Measurements from ENCODE around the gene PIGW. TPM values are rescaled to one million over a fixed set of nuclear protein-coding genes. Genes with fewer than 3 reads are reported as not detected.

PIGW gene
- total and polyA plus RNA-seq, 10 of the 15 experiments (the other 5 are each of a cell fraction or from before 2014, with no cell fraction given), result 6.0 to 31.5 (median 13.8) TPM

GRCh38 chr17:36553459-36553858 lies 18.7 kb downstream of the PIGW start:
- SMC1A ChIA-PET (ENCODE audit: uncharacterized antibody, unreplicated experiment), result interaction anchor here (2.4 kb wide), 1 partner anchor 11 kb away, joined by 5 read pairs; no protein-coding TSS in a partner anchor
- no peak for TF ChIP-seq ZNF622 (IDR thresholded peaks at IDR 0.05)
- CTCF ChIA-PET, result interaction anchor here (1.2 kb wide), 1 partner anchor 9 kb away, joined by 3 read pairs; no protein-coding TSS in a partner anchor

DNA sequence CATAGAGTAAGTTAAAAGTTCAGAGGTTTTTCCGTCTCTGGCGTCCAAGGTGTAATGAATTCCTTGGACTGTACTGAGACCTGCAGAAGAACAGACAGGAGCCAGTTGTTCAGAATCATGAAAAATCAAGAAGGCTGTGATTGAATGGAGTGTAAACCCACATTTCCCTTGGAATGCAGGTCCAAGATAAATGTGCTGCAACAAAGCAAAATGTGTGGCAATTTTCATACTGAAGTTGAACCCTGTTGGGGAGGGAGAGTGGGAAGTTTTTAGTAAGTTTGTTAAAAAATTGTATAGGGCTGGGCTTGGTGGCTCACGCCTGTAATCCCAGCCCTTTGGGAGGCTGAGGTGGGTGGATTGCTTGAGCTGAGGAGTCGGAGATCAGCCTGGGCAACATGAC lies 31.3 kb downstream of the PIGW start:
- 90% methylated on average over 4 of the region's 4 CpGs for WGBS (ENCODE audit: insufficient coverage, insufficient replicate concordance, low lambda C conversion rate, missing lambda C conversion rate)
- ChIA-PET RAD21 (ENCODE audit: unreplicated experiment) (no interaction called here), SMC1A (ENCODE audit: uncharacterized antibody, unreplicated experiment) (interaction anchor here (1.5 kb wide), 1 partner anchor 18 kb away, joined by 3 read pairs; no protein-coding TSS in a partner anchor), CTCF (interaction anchor here (0.7 to 1.0 kb wide), 2 partner anchors 22 to 37 kb away, joined by 3 to 4 read pairs; no protein-coding TSS in a partner anchor), POLR2A (no interaction called here)
- Histone ChIP-seq H3K4me2 (ENCODE audit: control insufficient read depth, insufficient read depth) (no peak overlapping the region), H3K27ac (ENCODE audit: control insufficient read depth, insufficient read depth) (no peak overlapping the region), H2AFZ (ENCODE audit: control insufficient read depth, low read depth, low read length) (no peak overlapping the region), H3K36me3 (ENCODE audit: control insufficient read depth in 2 of 2, insufficient read depth in 2 of 2, low read length in 1 of 2) (peaks cover 9 to 18% of the 10 kb centered on the region in 2 experiments), H3K4me1 (ENCODE audit: control insufficient read depth, insufficient read depth, low read length) (no peaks in the 10 kb centered on the region), H3K9me3 (replicated peaks; ENCODE audit: control insufficient read depth, insufficient read depth, low read length) (no peaks in the 10 kb centered on the region), H3K9ac (ENCODE audit: control insufficient read depth, insufficient read depth, low read length) (no peak overlapping the region), H3K27me3 (replicated peaks in 1 of 2; ENCODE audit: control insufficient read depth in 2 of 2, insufficient read depth in 2 of 2, low read length in 1 of 2) (no peaks in the 10 kb centered on the region), H3K79me2 (ENCODE audit: control insufficient read depth, insufficient read depth, low read length) (no peaks in the 10 kb centered on the region; the same call in 1 of the 2 replicates), H3K4me3 (no peak overlapping the region), H4K20me1 (ENCODE audit: control insufficient read depth, insufficient read depth) (no peaks in the 10 kb centered on the region)
- in situ Hi-C loops (cut with MboI), result no loop called here
- intact Hi-C loops (cut with micrococcal nuclease; ENCODE audit: unreplicated experiment), result no loop called here
- FAIRE-seq, result no peak
- TF ChIP-seq, protein P1, sequence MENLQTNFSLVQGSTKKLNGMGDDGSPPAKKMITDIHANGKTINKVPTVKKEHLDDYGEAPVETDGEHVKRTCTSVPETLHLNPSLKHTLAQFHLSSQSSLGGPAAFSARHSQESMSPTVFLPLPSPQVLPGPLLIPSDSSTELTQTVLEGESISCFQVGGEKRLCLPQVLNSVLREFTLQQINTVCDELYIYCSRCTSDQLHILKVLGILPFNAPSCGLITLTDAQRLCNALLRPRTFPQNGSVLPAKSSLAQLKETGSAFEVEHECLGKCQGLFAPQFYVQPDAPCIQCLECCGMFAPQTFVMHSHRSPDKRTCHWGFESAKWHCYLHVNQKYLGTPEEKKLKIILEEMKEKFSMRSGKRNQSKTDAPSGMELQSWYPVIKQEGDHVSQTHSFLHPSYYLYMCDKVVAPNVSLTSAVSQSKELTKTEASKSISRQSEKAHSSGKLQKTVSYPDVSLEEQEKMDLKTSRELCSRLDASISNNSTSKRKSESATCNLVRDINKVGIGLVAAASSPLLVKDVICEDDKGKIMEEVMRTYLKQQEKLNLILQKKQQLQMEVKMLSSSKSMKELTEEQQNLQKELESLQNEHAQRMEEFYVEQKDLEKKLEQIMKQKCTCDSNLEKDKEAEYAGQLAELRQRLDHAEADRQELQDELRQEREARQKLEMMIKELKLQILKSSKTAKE (IDR thresholded peaks at IDR 0.05; ENCODE audit: low read depth, poor library complexity, severe bottlenecking), result no peak
- no peak for TF ChIP-seq SMARCA5 (IDR thresholded peaks at IDR 0.05)
- TF ChIP-seq SPI1 (IDR thresholded peaks at IDR 0.05; ENCODE audit: borderline replicate concordance, insufficient read depth, low read depth, low read length), result no peak
- no peak for TF ChIP-seq NKRF (conservative IDR thresholded peaks at IDR 0.05)
- ATAC-seq, result no peak
- BruUV-seq (replicated peaks), result no TSS peak
- DNase-seq (ENCODE audit: low read depth, low spot score), result no peak

More at GRCh38 chr17:36553459-36553858, 18.7 kb downstream of the PIGW start:
- peaks cover 4% of the 10 kb centered on the region for H4K20me1 ChIP-seq (ENCODE audit: control insufficient read depth, insufficient read depth)
- H2AFZ ChIP-seq (ENCODE audit: control insufficient read depth, low read depth, low read length), result no peak overlapping the region
- H3K9ac ChIP-seq (ENCODE audit: control insufficient read depth, insufficient read depth, low read length), result no peak overlapping the region
- H3K79me2 ChIP-seq (ENCODE audit: control insufficient read depth, insufficient read depth, low read length), result peaks cover 34% of the 10 kb centered on the region
- intact Hi-C loops (cut with micrococcal nuclease; ENCODE audit: unreplicated experiment), result no loop called here
- H3K4me2 ChIP-seq (ENCODE audit: control insufficient read depth, insufficient read depth), result no peak overlapping the region
- H3K9me3 ChIP-seq (replicated peaks; ENCODE audit: control insufficient read depth, insufficient read depth, low read length), result no peaks in the 10 kb centered on the region
- peaks cover 3 to 23% of the 10 kb centered on the region in 2 experiments for H3K36me3 ChIP-seq (ENCODE audit: control insufficient read depth in 2 of 2, insufficient read depth in 2 of 2, low read length in 1 of 2)
- no peak overlapping the region for H3K4me3 ChIP-seq
- peaks cover 21% of the 10 kb centered on the region for H3K4me1 ChIP-seq (ENCODE audit: control insufficient read depth, insufficient read depth, low read length)
- ATAC-seq (no peak), FAIRE-seq (no peak), DNase-seq (ENCODE audit: low read depth, low spot score) (no peak)
- 100% methylated on average over 3 of the region's 3 CpGs for WGBS (ENCODE audit: insufficient coverage, insufficient replicate concordance, low lambda C conversion rate, missing lambda C conversion rate)
- no TSS peak for BruUV-seq (replicated peaks)
- POLR2A ChIA-PET, result interaction anchor here (1.4 kb wide), 2 partner anchors 8 to 9 kb away, joined by 5 to 6 read pairs; no protein-coding TSS in a partner anchor
- H3K27me3 ChIP-seq (replicated peaks in 1 of 2; ENCODE audit: control insufficient read depth in 2 of 2, insufficient read depth in 2 of 2, low read length in 1 of 2), result no peaks in the 10 kb centered on the region
- no peak overlapping the region for H3K27ac ChIP-seq (ENCODE audit: control insufficient read depth, insufficient read depth)
- RAD21 ChIA-PET (ENCODE audit: unreplicated experiment), result interaction anchor here (0.6 kb wide), 1 partner anchor 9 kb away, joined by 3 read pairs; the partner anchor contains the start of gene GGNBP2
- in situ Hi-C loops (cut with MboI), result no loop called here
